HepG2 (cell line): Measurements from ENCODE around the gene COPS4. TPM values are rescaled to one million over a fixed set of nuclear protein-coding genes. Genes with fewer than 3 reads are reported as not detected.

Experiments used
- ATAC-seq: fragments of 200-7000 bp; cut with Tn5 transposase; 3 replicates; pipeline ENCODE4 v1.9.1; 2020; ENCODE audit warnings: mild to moderate bottlenecking, moderate library complexity
- BruUV-seq: library from RNA; stranded (reverse); fragments of 400-500 nt; replicated peaks from 2 replicates; lab custom pipeline; 2021; lab: Mats Ljungman, UMichigan
- CTCF ChIA-PET: fragments of 300-600 bp; formaldehyde crosslinking; extraction: SDS; loops from one replicate; lab custom pipeline; 2021; ENCODE audit warnings: low total read pairs, inconsistent platforms, low intra/inter-chr PET ratio; lab: Yijun Ruan, JAX
- POLR2A ChIA-PET: fragments of 350-600 bp; sonication (Branson Sonifier 250); formaldehyde crosslinking; loops from one replicate; lab custom pipeline; 2020; ENCODE audit warnings: antibody characterized with exemption, inconsistent platforms; lab: Yijun Ruan, JAX
- DNase-seq: peaks from one replicate; pipeline ENCODE4 v3.0.0-alpha.2; 2015; ENCODE audit warnings: low spot score
- FAIRE-seq: peaks from 3 replicates; lab custom pipeline; 2011; peaks lifted over from hg19 to GRCh38; lab: Jason Lieb, UNC
- H2AFZ ChIP-seq: one replicate; pipeline ENCODE4 v1.6.1; 2011; ENCODE audit warnings: low read length, inconsistent platforms
- H3K27ac ChIP-seq: fragments of 300-600 bp; 3 replicates; pipeline ENCODE4 v1.8.0; 2011; ENCODE audit warnings: mixed run types, mild to moderate bottlenecking, mixed read lengths, low read length, inconsistent platforms; ENCODE audit not compliant: insufficient read depth; ENCODE audit errors: extremely low read length
- H3K27me3 ChIP-seq, 2 experiments: fragments of 200-600 bp in 1 of 2; 2 replicates in 1 of 2; 3 replicates in 1 of 2; pipeline versions ENCODE4 v1.6.0 to v1.8.0; 2011; ENCODE audit warnings: low read length in 2 of 2, mild to moderate bottlenecking in 2 of 2, moderate library complexity in 2 of 2, inconsistent platforms in 1 of 2; ENCODE audit not compliant: insufficient read depth in 2 of 2, control insufficient read depth in 1 of 2
- H3K36me3 ChIP-seq, 2 experiments: fragments of 200-600 bp in 1 of 2; replicated peaks in 1 of 2; 2 replicates in 1 of 2; 3 replicates in 1 of 2; pipeline versions ENCODE4 v1.5.1 to v1.8.0; 2011; ENCODE audit warnings: low read length in 2 of 2, inconsistent platforms in 1 of 2; ENCODE audit not compliant: insufficient read depth in 2 of 2, control insufficient read depth in 1 of 2
- H3K4me1 ChIP-seq: 2 replicates; pipeline ENCODE4 v1.5.1; 2012; ENCODE audit warnings: low read length, inconsistent platforms; ENCODE audit not compliant: insufficient read depth
- H3K4me2 ChIP-seq: 2 replicates; pipeline ENCODE4 v1.6.0; 2011; ENCODE audit warnings: low read depth, low read length, inconsistent platforms
- H3K4me3 ChIP-seq, 3 experiments: fragments of 200-600 bp in 1 of 3; sonication (generic), shearing (Covaris generic) in 1 of 3; replicated peaks in 1 of 3; 2 replicates each; pipeline ENCODE4 v1.5.1; 2011 to 2016; ENCODE audit warnings: low read length in 3 of 3, inconsistent platforms in 2 of 3, low read depth in 2 of 3, mild to moderate bottlenecking in 2 of 3, control low read depth in 1 of 3, mixed read lengths in 1 of 3; ENCODE audit not compliant: insufficient read depth in 1 of 3
- H3K79me2 ChIP-seq: one replicate; pipeline ENCODE4 v1.6.1; 2011; ENCODE audit warnings: low read length, inconsistent platforms; ENCODE audit not compliant: insufficient read depth
- H3K9ac ChIP-seq: 2 replicates; pipeline ENCODE4 v1.6.0; 2011; ENCODE audit warnings: mild to moderate bottlenecking, low read depth, low read length, inconsistent platforms; ENCODE audit not compliant: insufficient read depth
- H3K9me3 ChIP-seq: 2 replicates; pipeline ENCODE4 v1.5.1; 2012; ENCODE audit warnings: mild to moderate bottlenecking, low read length
- H4K20me1 ChIP-seq: 2 replicates; pipeline ENCODE4 v1.6.0; 2011; ENCODE audit warnings: inconsistent platforms, mild to moderate bottlenecking, low read length, moderate library complexity; ENCODE audit not compliant: insufficient read depth
- ARHGAP35 ChIP-seq: sonication (generic); formaldehyde crosslinking; IDR thresholded peaks from 2 replicates; pipeline ENCODE4 v1.9.0; 2022; ENCODE audit warnings: mild to moderate bottlenecking, inconsistent platforms, moderate library complexity, missing genetic modification reagents, borderline replicate concordance
- FOXP1 ChIP-seq, 2 experiments: fragments of 450-650 bp in 1 of 2; IDR thresholded peaks; 2 replicates each; pipeline ENCODE4 v1.6.1; 2017 to 2018; ENCODE audit warnings: antibody characterized with exemption in 1 of 2
- GTF2F1 ChIP-seq: fragments of 150-350 bp; IDR thresholded peaks from 2 replicates; pipeline ENCODE4 v1.6.1; 2014; ENCODE audit warnings: low read length
- RFX1 ChIP-seq: fragments of 450-650 bp; IDR thresholded peaks from 2 replicates; pipeline ENCODE4 v1.6.1; 2017
- STAT5B ChIP-seq: sonication (generic); formaldehyde crosslinking; IDR thresholded peaks from 2 replicates; pipeline ENCODE4 v1.4.0; 2020; ENCODE audit warnings: missing genetic modification reagents
- YY1 ChIP-seq: IDR thresholded peaks from 2 replicates; pipeline ENCODE4 v1.6.1; 2011; ENCODE audit warnings: low read length, low read depth, moderate library complexity, mild to moderate bottlenecking; ENCODE audit not compliant: insufficient read depth, insufficient replicate concordance
- ZMYM3 ChIP-seq: sonication (generic); formaldehyde crosslinking; IDR thresholded peaks from 2 replicates; pipeline ENCODE4 v1.5.1; 2020; ENCODE audit warnings: mild to moderate bottlenecking, missing genetic modification reagents
- ZNF441 ChIP-seq: sonication (generic); formaldehyde crosslinking; IDR thresholded peaks from 2 replicates; pipeline ENCODE4 v1.7.0; 2021; ENCODE audit warnings: missing genetic modification reagents, borderline replicate concordance
- ZNF460 ChIP-seq: sonication (generic); formaldehyde crosslinking; IDR thresholded peaks from 2 replicates; pipeline ENCODE4 v1.5.1; 2020; ENCODE audit warnings: missing genetic modification reagents, mild to moderate bottlenecking, borderline replicate concordance
- ZNF781 ChIP-seq: sonication (generic); formaldehyde crosslinking; IDR thresholded peaks from 2 replicates; pipeline ENCODE4 v1.5.1; 2020; ENCODE audit warnings: borderline replicate concordance, mild to moderate bottlenecking, missing genetic modification reagents; ENCODE audit errors: not compliant biosample characterization
- ZSCAN25 ChIP-seq: sonication (generic); formaldehyde crosslinking; IDR thresholded peaks from 2 replicates; pipeline ENCODE4 v1.8.0; 2022; ENCODE audit warnings: mild to moderate bottlenecking, missing genetic modification reagents
- ZSCAN9 ChIP-seq: IDR thresholded peaks from 2 replicates; pipeline ENCODE4 v1.6.1; 2016; ENCODE audit warnings: borderline replicate concordance
- WGBS: methylation state at CpG from one replicate; pipeline ENCODE4 v1.1.6; 2017; ENCODE audit warnings: low lambda C conversion rate; 5-methylcytosine and 5-hydroxymethylcytosine counted together
- in situ Hi-C: cut with HindIII; loops from 2 replicates; pipeline ENCODE4 v1.10.0; 2017; ENCODE audit warnings: low pct_unique_long_range_greater_than_20kb; ENCODE audit not compliant: extremely low pct_ligation_motif_present
- intact Hi-C: fragments of 100-400 bp; cut with micrococcal nuclease; formaldehyde crosslinking; loops from one replicate; pipeline ENCODE4 v1.10.0; 2022; ENCODE audit not compliant: unreplicated experiment
- polyA plus RNA-seq, 8 experiments: library from polyadenylated mRNA; depleted of rRNA in 3 of 8; stranded (reverse) in 7 of 8; unstranded in 1 of 8; fragments of >200 nt; fragmentation: Illumina TruSeq in 4 of 8; extraction: Trizol in 4 of 8; gene quantifications; 2 replicates each; pipeline versions ENCODE4 v1.2.1 to v1.2.3, GENCODE V29; 2011 to 2016; ENCODE audit warnings: low read depth in 4 of 8, missing spikeins in 1 of 8, mixed read lengths in 1 of 8; ENCODE audit not compliant: insufficient read depth in 1 of 8
- total RNA-seq, 5 experiments: library from RNA; depleted of rRNA; stranded (reverse); fragments of >200 nt; fragmentation: Illumina TruSeq; extraction: Trizol; gene quantifications; 2 replicates each; pipeline ENCODE4 v1.2.3, GENCODE V29; 2016; ENCODE audit warnings: low read depth in 1 of 5
- TF ChIP-seq, protein P1 (sequence below): sonication (generic); formaldehyde crosslinking; IDR thresholded peaks from 2 replicates; pipeline ENCODE4 v1.5.0; 2020; ENCODE audit warnings: missing genetic modification reagents, mild to moderate bottlenecking, borderline replicate concordance
- TF ChIP-seq, protein P2 (sequence below): IDR thresholded peaks from 2 replicates; pipeline ENCODE4 v1.6.1; 2012; ENCODE audit warnings: low read length, improper control_type of control experiment

COPS4 gene
- total and polyA plus RNA-seq, 2 of the 13 experiments (the other 11 are each of a cell fraction or from before 2014, with no cell fraction given), result 28.8 to 52.5 TPM

DNA sequence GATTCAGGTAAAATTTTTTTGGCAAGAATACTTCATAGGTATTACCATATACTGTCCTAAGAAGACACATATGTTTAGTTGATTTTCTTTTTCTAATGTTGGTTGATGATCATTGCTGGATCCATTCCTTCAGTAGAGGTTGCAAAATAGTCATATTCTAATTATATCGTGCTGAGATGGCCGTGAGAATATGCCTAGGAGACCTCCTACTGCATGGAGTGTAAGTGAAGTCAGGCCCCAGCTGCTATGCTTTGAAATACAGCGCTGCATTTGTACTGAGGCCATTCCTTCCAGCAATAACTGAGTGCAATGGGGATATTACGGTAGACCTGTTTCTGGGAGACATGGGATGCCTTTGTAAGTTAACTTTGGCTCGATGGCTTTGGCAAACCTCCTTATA, 86.3 kb downstream of the COPS4 start (continued):
- TF ChIP-seq ZSCAN9 (CRISPR knock-in tag), result no peak

DNA sequence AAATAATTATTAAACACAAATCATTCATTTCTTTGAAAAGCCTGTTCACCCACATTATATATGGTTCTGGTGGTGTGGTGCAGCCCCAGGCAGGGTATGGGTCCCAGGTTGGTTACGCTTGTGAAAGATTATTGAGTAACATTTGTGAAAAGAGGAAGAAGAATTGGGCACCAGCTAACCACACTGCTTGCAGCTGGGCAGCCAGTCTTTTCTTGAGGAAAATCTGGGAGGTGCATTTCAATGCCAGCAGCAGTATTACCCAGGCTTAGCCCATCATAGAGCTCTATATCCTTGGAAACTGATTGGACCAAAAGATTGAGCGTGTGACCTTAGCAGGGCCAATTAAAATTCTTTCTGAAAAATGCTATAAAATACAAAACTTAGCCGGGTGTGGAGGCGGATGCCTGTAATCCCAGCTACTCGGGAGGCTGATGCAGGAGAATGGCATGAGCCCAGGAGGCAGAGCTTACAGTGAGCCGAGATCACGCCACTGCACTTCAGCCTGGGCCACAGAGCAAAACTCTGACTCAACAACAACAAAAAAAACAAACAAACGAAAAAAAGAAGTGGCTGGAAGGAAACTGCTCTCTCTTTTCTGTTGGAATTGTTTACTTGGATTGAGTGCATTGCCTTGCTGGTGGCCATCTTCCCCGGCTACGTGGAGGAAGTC, 89.3 kb downstream of the COPS4 start:
- CTCF ChIA-PET, result no interaction called here
- TF ChIP-seq ZSCAN25 (CRISPR knock-in tag) (peak; percentile 89; the same call in 1 of the 2 replicates), GTF2F1 (no peak), ZNF460 (peak; percentile 97), FOXP1 (IDR thresholded peaks at IDR 0.05) (no peak), FOXP1 (CRISPR knock-in tag; IDR thresholded peaks at IDR 0.05) (peak; percentile 38; the same call in 1 of the 2 replicates), ZSCAN9 (CRISPR knock-in tag) (no peak), STAT5B (CRISPR knock-in tag) (no peak), ZMYM3 (CRISPR knock-in tag) (peak; percentile 29; the same call in 1 of the 2 replicates), ZNF441 (CRISPR knock-in tag) (peak; percentile 37; the same call in 1 of the 2 replicates), ZNF781 (no peak), ARHGAP35 (CRISPR knock-in tag) (no peak), YY1 (no peak), RFX1 (no peak)
- TF ChIP-seq, protein P1, sequence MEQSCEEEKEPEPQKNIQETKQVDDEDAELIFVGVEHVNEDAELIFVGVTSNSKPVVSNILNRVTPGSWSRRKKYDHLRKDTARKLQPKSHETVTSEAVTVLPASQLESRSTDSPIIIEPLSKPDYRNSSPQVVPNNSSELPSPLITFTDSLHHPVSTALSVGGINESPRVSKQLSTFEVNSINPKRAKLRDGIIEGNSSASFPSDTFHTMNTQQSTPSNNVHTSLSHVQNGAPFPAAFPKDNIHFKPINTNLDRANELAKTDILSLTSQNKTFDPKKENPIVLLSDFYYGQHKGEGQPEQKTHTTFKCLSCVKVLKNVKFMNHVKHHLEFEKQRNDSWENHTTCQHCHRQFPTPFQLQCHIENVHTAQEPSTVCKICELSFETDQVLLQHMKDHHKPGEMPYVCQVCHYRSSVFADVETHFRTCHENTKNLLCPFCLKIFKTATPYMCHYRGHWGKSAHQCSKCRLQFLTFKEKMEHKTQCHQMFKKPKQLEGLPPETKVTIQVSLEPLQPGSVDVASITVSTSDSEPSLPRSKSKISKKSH, result no peak
- TF ChIP-seq, protein P2, sequence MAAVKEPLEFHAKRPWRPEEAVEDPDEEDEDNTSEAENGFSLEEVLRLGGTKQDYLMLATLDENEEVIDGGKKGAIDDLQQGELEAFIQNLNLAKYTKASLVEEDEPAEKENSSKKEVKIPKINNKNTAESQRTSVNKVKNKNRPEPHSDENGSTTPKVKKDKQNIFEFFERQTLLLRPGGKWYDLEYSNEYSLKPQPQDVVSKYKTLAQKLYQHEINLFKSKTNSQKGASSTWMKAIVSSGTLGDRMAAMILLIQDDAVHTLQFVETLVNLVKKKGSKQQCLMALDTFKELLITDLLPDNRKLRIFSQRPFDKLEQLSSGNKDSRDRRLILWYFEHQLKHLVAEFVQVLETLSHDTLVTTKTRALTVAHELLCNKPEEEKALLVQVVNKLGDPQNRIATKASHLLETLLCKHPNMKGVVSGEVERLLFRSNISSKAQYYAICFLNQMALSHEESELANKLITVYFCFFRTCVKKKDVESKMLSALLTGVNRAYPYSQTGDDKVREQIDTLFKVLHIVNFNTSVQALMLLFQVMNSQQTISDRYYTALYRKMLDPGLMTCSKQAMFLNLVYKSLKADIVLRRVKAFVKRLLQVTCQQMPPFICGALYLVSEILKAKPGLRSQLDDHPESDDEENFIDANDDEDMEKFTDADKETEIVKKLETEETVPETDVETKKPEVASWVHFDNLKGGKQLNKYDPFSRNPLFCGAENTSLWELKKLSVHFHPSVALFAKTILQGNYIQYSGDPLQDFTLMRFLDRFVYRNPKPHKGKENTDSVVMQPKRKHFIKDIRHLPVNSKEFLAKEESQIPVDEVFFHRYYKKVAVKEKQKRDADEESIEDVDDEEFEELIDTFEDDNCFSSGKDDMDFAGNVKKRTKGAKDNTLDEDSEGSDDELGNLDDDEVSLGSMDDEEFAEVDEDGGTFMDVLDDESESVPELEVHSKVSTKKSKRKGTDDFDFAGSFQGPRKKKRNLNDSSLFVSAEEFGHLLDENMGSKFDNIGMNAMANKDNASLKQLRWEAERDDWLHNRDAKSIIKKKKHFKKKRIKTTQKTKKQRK, result no peak

More for the DNA sequence above, 89.3 kb downstream of the COPS4 start:
- Histone ChIP-seq H3K36me3 (no peaks in the 10 kb centered on the region), H3K4me1 (peaks cover 14% of the 10 kb centered on the region), H3K4me2 (peak overlapping the region; percentile 51), H3K27ac (no peak overlapping the region), H3K79me2 (no peaks in the 10 kb centered on the region), H3K9me3 (no peaks in the 10 kb centered on the region), H4K20me1 (no peaks in the 10 kb centered on the region), H3K27me3 (no peaks in the 10 kb centered on the region), H3K4me3 (no peak overlapping the region; a peak in 1 of 6 replicates), H3K9ac (no peak overlapping the region), H2AFZ (peak overlapping the region; percentile 72)
- in situ Hi-C loops, result no loop called here
- DNase-seq (no peak), ATAC-seq (peak; percentile 38; the same call in 2 of the 3 replicates), FAIRE-seq (no peak)
- POLR2A ChIA-PET, result no interaction called here
- intact Hi-C loops, result no loop called here
- no TSS peak for BruUV-seq
- WGBS, result 33% methylated on average over 10 of the region's 10 CpGs
